Measurements from ENCODE around the gene ZNF366.

The ZNF366 gene

GRCh38 chr5:72507231-72507906, at the start of gene ZNF366:
TSS of gene ZNF366 (minus strand) at chr5:72507410. CDS start at chr5:72461496, 45,914 bp downstream.
- no peak for DNase-seq

- DNase-seq: no peak
These were observed 49.3 kb upstream of the ZNF366 start for GRCh38 chr5:72556351-72557166.

GRCh38 chr5:72555871-72556270, 48.7 kb upstream of the ZNF366 start:
- no peak for DNase-seq

GRCh38 chr5:72554897-72555296, 47.7 kb upstream of the ZNF366 start:
- DNase-seq: no peak

- DNase-seq: no peak
These were observed 44.9 kb upstream of the ZNF366 start for GRCh38 chr5:72552041-72552557.

- DNase-seq: no peak
These were observed 43.4 kb upstream of the ZNF366 start for GRCh38 chr5:72550595-72550994.

GRCh38 chr5:72543811-72544210, 36.6 kb upstream of the ZNF366 start:
- DNase-seq: no peak

GRCh38 chr5:72543365-72543764, 36.2 kb upstream of the ZNF366 start:
- DNase-seq: no peak

- DNase-seq: no peak
These were observed 35.5 kb upstream of the ZNF366 start for GRCh38 chr5:72542695-72543094.

- no peak for DNase-seq
These were observed 34.5 kb upstream of the ZNF366 start for GRCh38 chr5:72541501-72542225.

- no peak for DNase-seq
These were observed 33.7 kb upstream of the ZNF366 start for GRCh38 chr5:72540759-72541438.

- no peak for DNase-seq
These were observed 32.5 kb upstream of the ZNF366 start for GRCh38 chr5:72539726-72540125.

- no peak for DNase-seq
These were observed 31.8 kb upstream of the ZNF366 start for GRCh38 chr5:72539038-72539437.

GRCh38 chr5:72537166-72537565, 30.0 kb upstream of the ZNF366 start:
- DNase-seq: no peak

GRCh38 chr5:72531496-72532190, 24.4 kb upstream of the ZNF366 start:
- no peak for DNase-seq

- no peak for DNase-seq
These were observed 23.0 kb upstream of the ZNF366 start for GRCh38 chr5:72530196-72530595.

GRCh38 chr5:72529383-72529782, 22.2 kb upstream of the ZNF366 start:
- no peak for DNase-seq

- DNase-seq: no peak
These were observed 18.6 kb upstream of the ZNF366 start for GRCh38 chr5:72525816-72526215.

GRCh38 chr5:72523960-72524582, 16.9 kb upstream of the ZNF366 start:
- DNase-seq: no peak

- no peak for DNase-seq
These were observed 15.4 kb upstream of the ZNF366 start for GRCh38 chr5:72522607-72523006.

GRCh38 chr5:72519111-72519510, 11.9 kb upstream of the ZNF366 start:
- DNase-seq: no peak
